ENCODE data around the gene AVPR2. TPM values are rescaled to one million over a fixed set of nuclear protein-coding genes. Genes with fewer than 3 reads are reported as not detected.

The AVPR2 gene
- total RNA-seq, 2 experiments from 2014 or later: not detected

Other genes starting within 250 kb of the AVPR2 start
- under 1 TPM; 0.30 to 0.71 TPM for gene PNCK, start 230.9 kb upstream of the AVPR2 start, total RNA-seq
- under 1 TPM; 0.39 to 0.58 TPM for gene SLC6A8, start 216.7 kb upstream of the AVPR2 start, total RNA-seq
- gene BCAP31, start 180.3 kb upstream of the AVPR2 start, total RNA-seq: 100 to 1,000 TPM in 1 of 2 experiments, 10 to 100 TPM in 1; 78.0 to 106 TPM
- gene ABCD1, start 179.8 kb upstream of the AVPR2 start, total RNA-seq: 1 to 10 TPM; 4.5 to 4.8 TPM
- 1 to 10 TPM; 1.6 to 2.4 TPM for gene PLXNB3, start 140.4 kb upstream of the AVPR2 start, total RNA-seq
- not detected for gene SRPK3, start 123.6 kb upstream of the AVPR2 start, total RNA-seq
- gene IDH3G, start 110.3 kb upstream of the AVPR2 start, total RNA-seq: 10 to 100 TPM; 48.8 to 62.4 TPM
- 100 to 1,000 TPM; 124 to 146 TPM for gene SSR4, start 110.0 kb upstream of the AVPR2 start, total RNA-seq
- 1 to 10 TPM; 2.4 to 4.3 TPM for gene PDZD4, start 74.1 kb upstream of the AVPR2 start, total RNA-seq
- under 1 TPM; 0.47 to 0.57 TPM for gene L1CAM, start 18.5 kb upstream of the AVPR2 start, total RNA-seq
- 100 to 1,000 TPM; 130 to 135 TPM for gene ARHGAP4, start 21.6 kb downstream of the AVPR2 start, total RNA-seq
- 100 to 1,000 TPM; 108 to 115 TPM for gene NAA10, start 30.4 kb downstream of the AVPR2 start, total RNA-seq
- gene RENBP, start 40.0 kb downstream of the AVPR2 start, total RNA-seq: 1 to 10 TPM; 6.0 to 8.1 TPM
- gene HCFC1, start 67.1 kb downstream of the AVPR2 start, total RNA-seq: 100 to 1,000 TPM in 1 of 2 experiments, 10 to 100 TPM in 1; 99.5 to 147 TPM
- 1 to 10 TPM; 4.4 to 5.4 TPM for gene TMEM187, start 68.1 kb downstream of the AVPR2 start, total RNA-seq
- gene IRAK1, start 115.2 kb downstream of the AVPR2 start, total RNA-seq: 10 to 100 TPM; 84.3 to 93.6 TPM
- gene MECP2, start 193.0 kb downstream of the AVPR2 start, total RNA-seq: 10 to 100 TPM; 50.7 to 60.0 TPM
- not detected for gene OPN1LW, start 239.6 kb downstream of the AVPR2 start, total RNA-seq

Data from activated CD4-positive, alpha-beta T cell treated with anti-CD3 and anti-CD28 coated beads for 36 hours (primary cell).